ENCODE data around the gene PTBP3.
A peak's percentile ranks its signal among the peaks of the same experiment; 100 is the strongest.

PTBP3 gene

GRCh38 chr9:112234779-112235178, 98.6 kb downstream of the PTBP3 start:
- Histone ChIP-seq H3K27ac (ENCODE audit: insufficient read depth in 1 of 2, low read depth in 1 of 2, low read length in 2 of 2, poor library complexity in 1 of 2, severe bottlenecking in 2 of 2) (no peak overlapping the region), H3K4me3 (ENCODE audit: control insufficient read depth in 1 of 7, extremely low read depth in 1 of 7, insufficient read depth in 4 of 7, low read depth in 2 of 7, low read length in 6 of 7) (no peak overlapping the region), H3K9me3 (ENCODE audit: control extremely low read depth in 1 of 5, control insufficient read depth in 4 of 5, insufficient read depth in 2 of 5, low read depth in 1 of 5, low read length in 4 of 5) (peaks cover 0 to 4% (median 0%) of the 10 kb centered on the region in 5 experiments), H3K27me3 (replicated peaks in 2 of 5; ENCODE audit: control insufficient read depth in 4 of 5, insufficient read depth in 5 of 5, low read length in 4 of 5) (no peaks in the 10 kb centered on the region), H3K36me3 (ENCODE audit: control insufficient read depth in 4 of 4, insufficient read depth in 4 of 4, low read length in 3 of 4) (peaks cover 11 to 51% (median 22%) of the 10 kb centered on the region in 4 experiments), H3K4me1 (ENCODE audit: control extremely low read depth in 1 of 4, control insufficient read depth in 4 of 4, insufficient read depth in 4 of 4, low read length in 3 of 4) (no peaks in the 10 kb centered on the region)
- ChIA-PET CTCF (interaction anchor here (1.1 to 2.9 kb wide), 2 partner anchors 9 to 14 kb away, joined by 3 to 9 read pairs; no protein-coding TSS in a partner anchor), POLR2A (interaction anchor here (0.8 to 1.0 kb wide), 2 partner anchors 10 to 60 kb away, joined by 3 read pairs; partner anchors contain the start of gene SUSD1)
- DNase-seq: no peak
- no CpG with 5 or more reads among the region's 4 CpGs for WGBS (ENCODE audit: insufficient coverage)

- Histone ChIP-seq H3K9me3 (ENCODE audit: control extremely low read depth in 1 of 5, control insufficient read depth in 4 of 5, insufficient read depth in 2 of 5, low read depth in 1 of 5, low read length in 4 of 5) (no peaks in the 10 kb centered on the region), H3K4me3 (ENCODE audit: control insufficient read depth in 1 of 7, extremely low read depth in 1 of 7, insufficient read depth in 4 of 7, low read depth in 2 of 7, low read length in 6 of 7) (no peak overlapping the region), H3K36me3 (ENCODE audit: control insufficient read depth in 4 of 4, insufficient read depth in 4 of 4, low read length in 3 of 4) (peaks cover 10 to 44% (median 22%) of the 10 kb centered on the region in 4 experiments), H3K27ac (ENCODE audit: insufficient read depth in 1 of 2, low read depth in 1 of 2, low read length in 2 of 2, poor library complexity in 1 of 2, severe bottlenecking in 2 of 2) (no peak overlapping the region), H3K27me3 (replicated peaks in 2 of 5; ENCODE audit: control insufficient read depth in 4 of 5, insufficient read depth in 5 of 5, low read length in 4 of 5) (no peaks in the 10 kb centered on the region), H3K4me1 (ENCODE audit: control extremely low read depth in 1 of 4, control insufficient read depth in 4 of 4, insufficient read depth in 4 of 4, low read length in 3 of 4) (no peaks in the 10 kb centered on the region)
- ChIA-PET CTCF (interaction anchor here (1.1 to 2.9 kb wide), 2 partner anchors 8 to 13 kb away, joined by 3 to 9 read pairs; no protein-coding TSS in a partner anchor), POLR2A (interaction anchor here (0.6 kb wide), 1 partner anchor 44 kb away, joined by 4 read pairs; no protein-coding TSS in a partner anchor)
- no peak for DNase-seq
- WGBS (ENCODE audit: insufficient coverage): 100% methylated on average over 1 of the region's 1 CpG
These were observed 99.7 kb downstream of the PTBP3 start for GRCh38 chr9:112233769-112234168.

- WGBS (ENCODE audit: insufficient coverage): 100% methylated on average over 1 of the region's 1 CpG
- Histone ChIP-seq H3K9me3 (ENCODE audit: control extremely low read depth in 1 of 5, control insufficient read depth in 4 of 5, insufficient read depth in 2 of 5, low read depth in 1 of 5, low read length in 4 of 5) (no peaks in the 10 kb centered on the region), H3K4me1 (ENCODE audit: control extremely low read depth in 1 of 4, control insufficient read depth in 4 of 4, insufficient read depth in 4 of 4, low read length in 3 of 4) (no peaks in the 10 kb centered on the region), H3K27ac (ENCODE audit: insufficient read depth in 1 of 2, low read depth in 1 of 2, low read length in 2 of 2, poor library complexity in 1 of 2, severe bottlenecking in 2 of 2) (no peak overlapping the region), H3K4me3 (ENCODE audit: control insufficient read depth in 1 of 7, extremely low read depth in 1 of 7, insufficient read depth in 4 of 7, low read depth in 2 of 7, low read length in 6 of 7) (no peak overlapping the region), H3K27me3 (replicated peaks in 2 of 5; ENCODE audit: control insufficient read depth in 4 of 5, insufficient read depth in 5 of 5, low read length in 4 of 5) (no peaks in the 10 kb centered on the region), H3K36me3 (ENCODE audit: control insufficient read depth in 4 of 4, insufficient read depth in 4 of 4, low read length in 3 of 4) (peaks cover 16 to 38% (median 28%) of the 10 kb centered on the region in 4 experiments)
- CTCF ChIA-PET: interaction anchor here (1.8 kb wide), 1 partner anchor 10 kb away, joined by 4 read pairs; no protein-coding TSS in a partner anchor
- POLR2A ChIA-PET: no interaction called here
- DNase-seq: no peak
These were observed 101.2 kb downstream of the PTBP3 start for GRCh38 chr9:112232233-112232632.

GRCh38 chr9:112226091-112226490, 107.3 kb downstream of the PTBP3 start:
- H3K27ac ChIP-seq (ENCODE audit: insufficient read depth in 1 of 2, low read depth in 1 of 2, low read length in 2 of 2, poor library complexity in 1 of 2, severe bottlenecking in 2 of 2): no peak overlapping the region
- no peaks in the 10 kb centered on the region for H3K4me1 ChIP-seq (ENCODE audit: control extremely low read depth in 1 of 4, control insufficient read depth in 4 of 4, insufficient read depth in 4 of 4, low read length in 3 of 4)
- ChIA-PET POLR2A (interaction anchor here (0.6 kb wide), 1 partner anchor 41 kb away, joined by 3 read pairs; no protein-coding TSS in a partner anchor), CTCF (interaction anchor here (0.6 to 2.4 kb wide), 6 partner anchors 9 to 81 kb away, joined by 3 to 9 read pairs (median 4); no protein-coding TSS in a partner anchor)
- no peaks in the 10 kb centered on the region for H3K9me3 ChIP-seq (ENCODE audit: control extremely low read depth in 1 of 5, control insufficient read depth in 4 of 5, insufficient read depth in 2 of 5, low read depth in 1 of 5, low read length in 4 of 5)
- peaks cover 35 to 63% (median 49%) of the 10 kb centered on the region in 4 experiments for H3K36me3 ChIP-seq (ENCODE audit: control insufficient read depth in 4 of 4, insufficient read depth in 4 of 4, low read length in 3 of 4)
- H3K4me3 ChIP-seq (ENCODE audit: control insufficient read depth in 1 of 7, extremely low read depth in 1 of 7, insufficient read depth in 4 of 7, low read depth in 2 of 7, low read length in 6 of 7): no peak overlapping the region
- WGBS (ENCODE audit: insufficient coverage): 96% methylated on average over 3 of the region's 3 CpGs
- no peaks in the 10 kb centered on the region for H3K27me3 ChIP-seq (replicated peaks in 2 of 5; ENCODE audit: control insufficient read depth in 4 of 5, insufficient read depth in 5 of 5, low read length in 4 of 5)
- no peak for DNase-seq

GRCh38 chr9:112224401-112225289, 108.8 kb downstream of the PTBP3 start:
- H3K4me3 ChIP-seq (ENCODE audit: control insufficient read depth in 1 of 7, extremely low read depth in 1 of 7, insufficient read depth in 4 of 7, low read depth in 2 of 7, low read length in 6 of 7): no peak overlapping the region
- ChIA-PET POLR2A (interaction anchor here (0.6 to 1.1 kb wide), 2 partner anchors 10 to 20 kb away, joined by 3 read pairs; no protein-coding TSS in a partner anchor), CTCF (interaction anchor here (0.5 to 2.4 kb wide), 6 partner anchors 10 to 464 kb away, joined by 3 to 9 read pairs (median 3); no protein-coding TSS in a partner anchor)
- H3K36me3 ChIP-seq (ENCODE audit: control insufficient read depth in 4 of 4, insufficient read depth in 4 of 4, low read length in 3 of 4): peaks cover 28 to 67% (median 45%) of the 10 kb centered on the region in 4 experiments
- 100% methylated on average over 1 of the region's 4 CpGs for WGBS (ENCODE audit: insufficient coverage)
- H3K9me3 ChIP-seq (ENCODE audit: control extremely low read depth in 1 of 5, control insufficient read depth in 4 of 5, insufficient read depth in 2 of 5, low read depth in 1 of 5, low read length in 4 of 5): no peaks in the 10 kb centered on the region
- H3K27me3 ChIP-seq (replicated peaks in 2 of 5; ENCODE audit: control insufficient read depth in 4 of 5, insufficient read depth in 5 of 5, low read length in 4 of 5): no peaks in the 10 kb centered on the region
- peak overlapping the region in 1 of 2 experiments; percentile 30 for H3K27ac ChIP-seq (ENCODE audit: insufficient read depth in 1 of 2, low read depth in 1 of 2, low read length in 2 of 2, poor library complexity in 1 of 2, severe bottlenecking in 2 of 2)
- no peaks in the 10 kb centered on the region for H3K4me1 ChIP-seq (ENCODE audit: control extremely low read depth in 1 of 4, control insufficient read depth in 4 of 4, insufficient read depth in 4 of 4, low read length in 3 of 4)
- peak in 1 of 3 donors; percentile 7 for DNase-seq

GRCh38 chr9:112218908-112219307, 114.5 kb downstream of the PTBP3 start:
- 92% methylated on average over 2 of the region's 3 CpGs for WGBS (ENCODE audit: insufficient coverage)
- ChIA-PET POLR2A (no interaction called here), CTCF (interaction anchor here (0.9 to 1.4 kb wide), 2 partner anchors 120 to 142 kb away, joined by 3 read pairs; no protein-coding TSS in a partner anchor)
- no peak for DNase-seq
- Histone ChIP-seq H3K4me3 (ENCODE audit: control insufficient read depth in 1 of 7, extremely low read depth in 1 of 7, insufficient read depth in 4 of 7, low read depth in 2 of 7, low read length in 6 of 7) (no peak overlapping the region), H3K27ac (ENCODE audit: insufficient read depth in 1 of 2, low read depth in 1 of 2, low read length in 2 of 2, poor library complexity in 1 of 2, severe bottlenecking in 2 of 2) (no peak overlapping the region), H3K9me3 (ENCODE audit: control extremely low read depth in 1 of 5, control insufficient read depth in 4 of 5, insufficient read depth in 2 of 5, low read depth in 1 of 5, low read length in 4 of 5) (no peaks in the 10 kb centered on the region), H3K4me1 (ENCODE audit: control extremely low read depth in 1 of 4, control insufficient read depth in 4 of 4, insufficient read depth in 4 of 4, low read length in 3 of 4) (peaks cover 0 to 8% (median 0%) of the 10 kb centered on the region in 4 experiments), H3K27me3 (replicated peaks in 2 of 5; ENCODE audit: control insufficient read depth in 4 of 5, insufficient read depth in 5 of 5, low read length in 4 of 5) (no peaks in the 10 kb centered on the region), H3K36me3 (ENCODE audit: control insufficient read depth in 4 of 4, insufficient read depth in 4 of 4, low read length in 3 of 4) (peaks cover 12 to 39% (median 27%) of the 10 kb centered on the region in 4 experiments)
